ENCODE results near the gene NOTCH3. TPM values are rescaled to one million over a fixed set of nuclear protein-coding genes. Genes with fewer than 3 reads are reported as not detected.

Gene NOTCH3
- total RNA-seq, 1 experiment from 2014 or later: 21.5 TPM

- H3K27ac ChIP-seq (ENCODE audit: low read length): no peak overlapping the region
- no peak overlapping the region for H2AFZ ChIP-seq (ENCODE audit: low read length)
- no peaks in the 10 kb centered on the region for H3F3A ChIP-seq (ENCODE audit: low read length, unreplicated experiment)
- ChIA-PET POLR2A (ENCODE audit: unreplicated experiment) (no interaction called here), CTCF (no interaction called here)
- no peaks in the 10 kb centered on the region for H3K27me3 ChIP-seq (ENCODE audit: low read length)
- H3K36me3 ChIP-seq (ENCODE audit: low read depth, low read length): peaks cover 28% of the 10 kb centered on the region
- H3K79me2 ChIP-seq (ENCODE audit: low read length): peaks cover 26% of the 10 kb centered on the region
- no peak for TF ChIP-seq EZH2 (IDR thresholded peaks at IDR 0.05; ENCODE audit: low read length, unreplicated experiment)
- TF ChIP-seq EZH2phosphoT487 (IDR thresholded peaks at IDR 0.05; ENCODE audit: borderline replicate concordance, low read length): no peak
- TF ChIP-seq, protein P1, sequence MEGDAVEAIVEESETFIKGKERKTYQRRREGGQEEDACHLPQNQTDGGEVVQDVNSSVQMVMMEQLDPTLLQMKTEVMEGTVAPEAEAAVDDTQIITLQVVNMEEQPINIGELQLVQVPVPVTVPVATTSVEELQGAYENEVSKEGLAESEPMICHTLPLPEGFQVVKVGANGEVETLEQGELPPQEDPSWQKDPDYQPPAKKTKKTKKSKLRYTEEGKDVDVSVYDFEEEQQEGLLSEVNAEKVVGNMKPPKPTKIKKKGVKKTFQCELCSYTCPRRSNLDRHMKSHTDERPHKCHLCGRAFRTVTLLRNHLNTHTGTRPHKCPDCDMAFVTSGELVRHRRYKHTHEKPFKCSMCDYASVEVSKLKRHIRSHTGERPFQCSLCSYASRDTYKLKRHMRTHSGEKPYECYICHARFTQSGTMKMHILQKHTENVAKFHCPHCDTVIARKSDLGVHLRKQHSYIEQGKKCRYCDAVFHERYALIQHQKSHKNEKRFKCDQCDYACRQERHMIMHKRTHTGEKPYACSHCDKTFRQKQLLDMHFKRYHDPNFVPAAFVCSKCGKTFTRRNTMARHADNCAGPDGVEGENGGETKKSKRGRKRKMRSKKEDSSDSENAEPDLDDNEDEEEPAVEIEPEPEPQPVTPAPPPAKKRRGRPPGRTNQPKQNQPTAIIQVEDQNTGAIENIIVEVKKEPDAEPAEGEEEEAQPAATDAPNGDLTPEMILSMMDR (conservative IDR thresholded peaks at IDR 0.05; ENCODE audit: low read depth, low read length): no peak
- H3K4me3 ChIP-seq (ENCODE audit: low read length): no peak overlapping the region
- no TSS peak for BruUV-seq (replicated peaks)
- no peaks in the 10 kb centered on the region for H3K9me2 ChIP-seq (replicated peaks; ENCODE audit: low read length)
- no peak overlapping the region for H3K9ac ChIP-seq (ENCODE audit: low read length)
- intact Hi-C loops (cut with micrococcal nuclease): no loop called here
- H3K4me1 ChIP-seq (ENCODE audit: insufficient read depth, low read length): peaks cover 12% of the 10 kb centered on the region
- no peak overlapping the region for H3K4me2 ChIP-seq (ENCODE audit: low read length)
- no peaks in the 10 kb centered on the region for H4K20me1 ChIP-seq (ENCODE audit: low read length)
- no peaks in the 10 kb centered on the region for H3K9me3 ChIP-seq (ENCODE audit: low read length)
- no peak for ATAC-seq
- DNase-seq: no peak
Measured at GRCh38 chr19:15120135-15121026, 80.4 kb downstream of the NOTCH3 start.

DNA sequence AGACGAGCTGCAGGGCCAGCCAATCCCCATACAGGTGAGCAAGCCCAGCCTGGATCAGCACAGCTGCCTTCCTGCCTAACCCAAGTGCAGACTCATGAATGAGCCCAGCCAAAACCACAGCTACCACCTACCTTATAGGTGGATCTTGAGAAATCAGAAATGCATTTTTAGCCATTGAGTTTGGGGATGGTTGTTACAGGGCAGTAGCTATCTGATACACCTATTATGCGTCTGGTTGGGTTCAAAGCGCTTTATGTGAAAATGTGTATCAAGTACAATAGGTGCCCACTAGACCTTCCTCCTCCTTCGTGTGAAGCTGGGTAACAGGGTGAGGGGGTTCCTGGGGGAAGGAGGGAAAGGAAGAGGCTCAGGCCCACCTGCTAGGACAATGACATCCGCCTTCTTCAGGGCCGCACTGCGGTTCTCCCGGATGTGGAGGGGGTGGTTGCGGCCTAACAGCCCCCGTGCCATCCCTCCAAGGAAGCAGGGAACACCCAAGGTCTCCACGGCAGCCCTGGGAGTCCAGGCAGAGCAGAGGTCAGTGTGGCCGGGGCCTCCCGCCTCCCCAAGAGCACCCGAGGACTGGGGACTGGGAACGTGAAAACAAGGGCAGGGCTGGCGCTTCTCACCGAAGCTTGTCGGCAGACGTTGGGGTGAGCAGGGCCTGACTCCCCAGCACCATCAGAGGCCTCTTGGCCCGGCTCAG is 81.9 kb downstream of the NOTCH3 start:
- BruUV-seq (replicated peaks): no TSS peak
- no peak for TF ChIP-seq EZH2 (IDR thresholded peaks at IDR 0.05; ENCODE audit: low read length, unreplicated experiment)
- no peak for TF ChIP-seq EZH2phosphoT487 (IDR thresholded peaks at IDR 0.05; ENCODE audit: borderline replicate concordance, low read length)
- TF ChIP-seq, protein P1 (conservative IDR thresholded peaks at IDR 0.05; ENCODE audit: low read depth, low read length): no peak
- Histone ChIP-seq H2AFZ (ENCODE audit: low read length) (no peak overlapping the region), H3K9me2 (replicated peaks; ENCODE audit: low read length) (no peaks in the 10 kb centered on the region), H3K36me3 (ENCODE audit: low read depth, low read length) (peaks cover 28% of the 10 kb centered on the region), H3F3A (ENCODE audit: low read length, unreplicated experiment) (no peaks in the 10 kb centered on the region), H3K27ac (ENCODE audit: low read length) (no peak overlapping the region), H3K79me2 (ENCODE audit: low read length) (peaks cover 12% of the 10 kb centered on the region), H3K4me2 (ENCODE audit: low read length) (no peak overlapping the region), H3K4me3 (ENCODE audit: low read length) (no peak overlapping the region), H3K27me3 (ENCODE audit: low read length) (no peaks in the 10 kb centered on the region), H3K9ac (ENCODE audit: low read length) (no peak overlapping the region), H3K4me1 (ENCODE audit: insufficient read depth, low read length) (peaks cover under 1% of the 10 kb centered on the region; the same call in 1 of the 2 replicates), H4K20me1 (ENCODE audit: low read length) (no peaks in the 10 kb centered on the region), H3K9me3 (ENCODE audit: low read length) (no peaks in the 10 kb centered on the region)
- no peak for ATAC-seq
- no peak for DNase-seq
- intact Hi-C loops (cut with micrococcal nuclease): no loop called here
- CTCF ChIA-PET: no interaction called here
- POLR2A ChIA-PET (ENCODE audit: unreplicated experiment): no interaction called here

Measured in PC-3 (cell line).